B cell (primary cell): Measurements from ENCODE around the gene KATNIP. TPM values are rescaled to one million over a fixed set of nuclear protein-coding genes. Genes with fewer than 3 reads are reported as not detected.

ENCODE experiments used
- ATAC-seq: fragments of 200-7000 bp; cut with Tn5 transposase; one replicate; pipeline ENCODE4 v1.10.0; 2021; ENCODE audit warnings: low read depth, mild to moderate bottlenecking, moderate number of reproducible peaks, moderate library complexity
- CTCF ChIA-PET: fragments of 350-600 bp; sonication (Branson Sonifier 250); formaldehyde crosslinking; loops from one replicate; lab custom pipeline; 2021; ENCODE audit warnings: antibody characterized with exemption, inconsistent platforms; lab: Charles Lee
- POLR2A ChIA-PET: fragments of 350-600 bp; sonication (Branson Sonifier 250); formaldehyde crosslinking; loops from one replicate; lab custom pipeline; 2021; ENCODE audit warnings: antibody characterized with exemption; lab: Charles Lee
- DNase-seq: peaks from one replicate; pipeline ENCODE4 v3.0.0; 2013
- H2AFZ ChIP-seq: 2 replicates; pipeline ENCODE4 v1.6.1; 2012; ENCODE audit warnings: mild to moderate bottlenecking, low read depth, low read length; ENCODE audit not compliant: insufficient read depth, poor library complexity, severe bottlenecking
- H3K27ac ChIP-seq, 2 donors: 1 replicate in 1 of 2; 2 replicates in 1 of 2; pipeline ENCODE4 v1.5.1; 2012 to 2013; ENCODE audit warnings: low read length in 2 of 2, mild to moderate bottlenecking in 2 of 2, moderate library complexity in 1 of 2
- H3K27me3 ChIP-seq, 4 experiments: fragments of 200-600 bp in 1 of 4; sonication (generic) in 1 of 4; replicated peaks in 1 of 4; 1 replicate in 2 of 4; 2 replicates in 2 of 4; pipeline versions ENCODE4 v1.6.1 to v1.7.0; 2013 to 2016; ENCODE audit warnings: low read length in 3 of 4, mild to moderate bottlenecking in 2 of 4, mixed read lengths in 1 of 4, moderate library complexity in 1 of 4; ENCODE audit not compliant: insufficient read depth in 4 of 4, control insufficient read depth in 3 of 4; ENCODE audit errors: control extremely low read depth in 1 of 4
- H3K36me3 ChIP-seq, 2 experiments: replicated peaks in 1 of 2; 1 replicate in 1 of 2; 2 replicates in 1 of 2; pipeline versions ENCODE4 v1.6.1 to v1.7.1; 2013; ENCODE audit warnings: low read length in 1 of 2; ENCODE audit not compliant: insufficient read depth in 2 of 2, control insufficient read depth in 1 of 2; ENCODE audit errors: control extremely low read depth in 1 of 2, extremely low read depth in 1 of 2
- H3K4me1 ChIP-seq, 2 donors: fragments of 200-600 bp in 1 of 2; sonication (generic) in 1 of 2; 1 replicate in 1 of 2; 2 replicates in 1 of 2; pipeline versions ENCODE4 v1.5.1 to v1.6.1; 2013 to 2017; ENCODE audit warnings: low read length in 2 of 2; ENCODE audit not compliant: control insufficient read depth in 2 of 2, insufficient read depth in 2 of 2
- H3K4me2 ChIP-seq: replicated peaks from 2 replicates; pipeline ENCODE3; 2012; ENCODE audit warnings: mild to moderate bottlenecking, low read depth, low read length; ENCODE audit not compliant: poor library complexity, severe bottlenecking
- H3K4me3 ChIP-seq, 5 experiments: fragments of 200-600 bp in 1 of 5; sonication (generic) in 1 of 5; 1 replicate in 3 of 5; 2 replicates in 2 of 5; pipeline versions ENCODE4 v1.5.1 to v1.7.0; 2011 to 2016; ENCODE audit warnings: low read length in 4 of 5, mild to moderate bottlenecking in 4 of 5, low read depth in 2 of 5, control low read depth in 1 of 5, moderate library complexity in 1 of 5; ENCODE audit not compliant: insufficient read depth in 1 of 5; ENCODE audit errors: control extremely low read depth in 1 of 5, extremely low read depth in 1 of 5
- H3K79me2 ChIP-seq: fragments of 200-600 bp; sonication (generic); one replicate; pipeline ENCODE4 v1.6.0; 2016; ENCODE audit warnings: low read length; ENCODE audit not compliant: control insufficient read depth, insufficient read depth
- H3K9ac ChIP-seq: fragments of 200-600 bp; sonication (generic); 2 replicates; pipeline ENCODE4 v1.6.1; 2017; ENCODE audit warnings: mild to moderate bottlenecking, low read length, moderate library complexity
- H3K9me3 ChIP-seq, 3 donors: one replicate each; pipeline versions ENCODE4 v1.6.1 to v1.7.1; 2013; ENCODE audit warnings: low read length in 2 of 3; ENCODE audit not compliant: control insufficient read depth in 2 of 3, insufficient read depth in 1 of 3; ENCODE audit errors: control extremely low read depth in 1 of 3
- H4K20me1 ChIP-seq: 2 replicates; pipeline ENCODE4 v1.6.0; 2012; ENCODE audit warnings: mild to moderate bottlenecking, low read length; ENCODE audit not compliant: insufficient read depth, control insufficient read depth, poor library complexity, severe bottlenecking
- H3K27ac Mint-ChIP-seq: one replicate; pipeline ENCODE4 v1.8.0; 2021; ENCODE audit warnings: mixed read lengths
- H3K27me3 Mint-ChIP-seq: one replicate; pipeline ENCODE4 v1.8.0; 2021; ENCODE audit warnings: mixed read lengths
- H3K4me1 Mint-ChIP-seq: one replicate; pipeline ENCODE4 v1.8.0; 2021; ENCODE audit warnings: mixed read lengths
- H3K4me3 Mint-ChIP-seq: one replicate; pipeline ENCODE4 v1.8.0; 2021; ENCODE audit warnings: mixed read lengths
- H3K9me3 Mint-ChIP-seq: one replicate; pipeline ENCODE4 v1.8.0; 2022; ENCODE audit warnings: mixed read lengths; ENCODE audit not compliant: insufficient read depth
- CTCF ChIP-seq: fragments of 200-600 bp; IDR thresholded peaks from one replicate; pipeline ENCODE4 v1.8.0; 2022; ENCODE audit warnings: antibody characterized with exemption, mild to moderate bottlenecking
- EZH2 ChIP-seq: IDR thresholded peaks from 2 replicates; pipeline ENCODE4 v1.6.1; 2012; ENCODE audit warnings: borderline replicate concordance, low read depth, mild to moderate bottlenecking, moderate library complexity, low read length; ENCODE audit not compliant: insufficient read depth, poor library complexity, severe bottlenecking
- WGBS: methylation state at CpG from one replicate; pipeline ENCODE4 v1.1.5; 2013; ENCODE audit warnings: missing lambda C conversion rate; ENCODE audit not compliant: insufficient coverage; 5-methylcytosine and 5-hydroxymethylcytosine counted together
- intact Hi-C: fragments of 100-400 bp; cut with micrococcal nuclease; formaldehyde crosslinking; loops from one replicate; pipeline ENCODE4 v1.10.0; 2022
- polyA plus RNA-seq: library from polyadenylated mRNA; depleted of rRNA; stranded (reverse); fragments of >200 nt; gene quantifications from 2 replicates; pipeline ENCODE4 v1.2.3, GENCODE V29; 2012
- total RNA-seq, 2 donors: library from RNA; stranded (reverse); fragments of 120-200 nt in 1 of 2; gene quantifications; 1 replicate in 1 of 2; 2 replicates in 1 of 2; pipeline versions ENCODE4 v1.2.3 to v1.2.4, GENCODE V29; 2013 to 2022

Gene KATNIP
- total and polyA plus RNA-seq, 2 donors (not counting 1 experiment from before 2014, with no cell fraction given): 21.2 to 49.9 TPM

- WGBS: 98% methylated on average over 4 of the region's 6 CpGs
- Mint-ChIP-seq H3K4me3 (no peak overlapping the region), H3K27me3 (no peaks in the 10 kb centered on the region), H3K9me3 (no peaks in the 10 kb centered on the region), H3K27ac (no peak overlapping the region), H3K4me1 (no peaks in the 10 kb centered on the region)
- TF ChIP-seq CTCF (no peak), EZH2 (no peak)
- Histone ChIP-seq H3K4me1 (no peaks in the 10 kb centered on the region), H3K27ac (no peak overlapping the region), H3K9ac (no peak overlapping the region), H4K20me1 (no peaks in the 10 kb centered on the region), H3K79me2 (no peaks in the 10 kb centered on the region), H3K9me3 (no peaks in the 10 kb centered on the region), H3K27me3 (no peaks in the 10 kb centered on the region), H3K4me3 (no peak overlapping the region), H3K36me3 (peaks cover 0 to 68% of the 10 kb centered on the region in 2 experiments), H3K4me2 (no peak overlapping the region), H2AFZ (no peak overlapping the region)
- no peak for ATAC-seq
- CTCF ChIA-PET: interaction anchor here (0.7 kb wide), 1 partner anchor 15 kb away, joined by 3 read pairs; no protein-coding TSS in a partner anchor
- DNase-seq: no peak
- intact Hi-C loops: no loop called here
- POLR2A ChIA-PET: no interaction called here
These were observed 23.8 kb upstream of the KATNIP start for GRCh38 chr16:27526180-27526579.

- peaks cover 0 to 77% of the 10 kb centered on the region in 2 experiments for H3K36me3 ChIP-seq
- H4K20me1 ChIP-seq: no peaks in the 10 kb centered on the region
- H3K4me2 ChIP-seq: no peak overlapping the region
- H3K9ac ChIP-seq: no peak overlapping the region
- 100% methylated on average over 3 of the region's 4 CpGs for WGBS
- Mint-ChIP-seq H3K4me1 (no peaks in the 10 kb centered on the region), H3K27ac (no peak overlapping the region), H3K4me3 (no peak overlapping the region), H3K27me3 (no peaks in the 10 kb centered on the region), H3K9me3 (no peaks in the 10 kb centered on the region)
- H3K4me1 ChIP-seq: no peaks in the 10 kb centered on the region
- ATAC-seq: no peak
- ChIA-PET POLR2A (no interaction called here), CTCF (no interaction called here)
- TF ChIP-seq EZH2 (no peak), CTCF (no peak)
- no peak overlapping the region for H2AFZ ChIP-seq
- no peaks in the 10 kb centered on the region for H3K9me3 ChIP-seq
- no peaks in the 10 kb centered on the region for H3K79me2 ChIP-seq
- no peak for DNase-seq
- intact Hi-C loops: no loop called here
- H3K4me3 ChIP-seq: no peak overlapping the region
- H3K27ac ChIP-seq: no peak overlapping the region
- H3K27me3 ChIP-seq: no peaks in the 10 kb centered on the region
These were observed 21.6 kb upstream of the KATNIP start for GRCh38 chr16:27528294-27528693.
